Fibroblast of lung (primary cell): ENCODE measurements around the gene INTS14. TPM values are rescaled to one million over a fixed set of nuclear protein-coding genes. Genes with fewer than 3 reads are reported as not detected.
A peak's percentile ranks its signal among the peaks of the same experiment; 100 is the strongest.

Source experiments
- DNase-seq, 2 donors: peaks; one replicate each; pipeline versions ENCODE4 v3.0.0 to v3.0.0-alpha.2; 2010; ENCODE audit warnings: low read depth in 2 of 2
- H2AFZ ChIP-seq: 2 replicates; pipeline ENCODE4 v1.5.1; 2012; ENCODE audit warnings: low read length, control low read depth, inconsistent platforms
- H3K27ac ChIP-seq: 2 replicates; pipeline ENCODE4 v1.5.1; 2011; ENCODE audit warnings: low read length, control low read depth; ENCODE audit not compliant: insufficient read depth
- H3K27me3 ChIP-seq: 2 replicates; pipeline ENCODE4 v1.5.1; 2011; ENCODE audit warnings: mild to moderate bottlenecking, low read length; ENCODE audit not compliant: control insufficient read depth, insufficient read depth
- H3K36me3 ChIP-seq: 2 replicates; pipeline ENCODE4 v1.5.1; 2011; ENCODE audit warnings: low read length; ENCODE audit not compliant: control insufficient read depth, insufficient read depth
- H3K4me1 ChIP-seq: 2 replicates; pipeline ENCODE4 v1.5.1; 2011; ENCODE audit warnings: low read length; ENCODE audit not compliant: control insufficient read depth, insufficient read depth; ENCODE audit errors: extremely low read depth
- H3K4me2 ChIP-seq: 2 replicates; pipeline ENCODE4 v1.5.1; 2011; ENCODE audit warnings: low read length, control low read depth; ENCODE audit not compliant: insufficient read depth; ENCODE audit errors: extremely low read depth
- H3K4me3 ChIP-seq, 4 experiments: fragments of 200-600 bp in 1 of 4; sonication (generic) in 1 of 4; replicated peaks in 1 of 4; 2 replicates each; pipeline ENCODE4 v1.5.1; 2011 to 2016; ENCODE audit warnings: low read length in 4 of 4, low read depth in 3 of 4, mild to moderate bottlenecking in 3 of 4, control low read depth in 2 of 4, inconsistent platforms in 1 of 4, mixed read lengths in 1 of 4; ENCODE audit not compliant: insufficient read depth in 1 of 4; ENCODE audit errors: control extremely low read depth in 1 of 4
- H3K79me2 ChIP-seq: 2 replicates; pipeline ENCODE4 v1.5.1; 2012; ENCODE audit warnings: mild to moderate bottlenecking, low read length, inconsistent platforms; ENCODE audit not compliant: control insufficient read depth, insufficient read depth
- H3K9ac ChIP-seq: 2 replicates; pipeline ENCODE4 v1.5.1; 2011; ENCODE audit warnings: mild to moderate bottlenecking, low read length, control low read depth; ENCODE audit not compliant: insufficient read depth
- H3K9me3 ChIP-seq: 2 replicates; pipeline ENCODE4 v1.5.1; 2012; ENCODE audit warnings: low read depth, low read length; ENCODE audit not compliant: control insufficient read depth, insufficient read depth
- H4K20me1 ChIP-seq: 2 replicates; pipeline ENCODE4 v1.5.1; 2011; ENCODE audit warnings: low read length; ENCODE audit not compliant: control insufficient read depth, insufficient read depth; ENCODE audit errors: extremely low read depth
- EZH2 ChIP-seq: IDR thresholded peaks from 2 replicates; pipeline ENCODE4 v1.5.1; 2012; ENCODE audit warnings: low read length, control low read depth, mild to moderate bottlenecking; ENCODE audit errors: missing control alignments
- polyA plus RNA-seq, 2 donors: library from polyadenylated mRNA; depleted of rRNA in 1 of 2; stranded (reverse) in 1 of 2; unstranded in 1 of 2; fragments of >200 nt; gene quantifications; 2 replicates each; pipeline ENCODE4 v1.2.1, GENCODE V29; 2011 to 2012; ENCODE audit warnings: missing spikeins in 1 of 2
- total RNA-seq: library from RNA; depleted of rRNA; stranded (reverse); fragments of >200 nt; gene quantifications from 2 replicates; pipeline ENCODE4 v1.2.1, GENCODE V29; 2014
- TF ChIP-seq, protein P1 (sequence below), 2 donors: IDR thresholded peaks in 1 of 2; conservative IDR thresholded peaks in 1 of 2; 1 replicate in 1 of 2; 2 replicates in 1 of 2; pipeline ENCODE4 v1.5.1; 2011 to 2012; ENCODE audit warnings: low read length in 2 of 2, control low read depth in 1 of 2, inconsistent platforms in 1 of 2, low read depth in 1 of 2, mild to moderate bottlenecking in 1 of 2

INTS14 gene
- total and polyA plus RNA-seq, 2 donors (not counting 1 experiment from before 2014, with no cell fraction given) = 31.5 to 55.9 TPM

DNA sequence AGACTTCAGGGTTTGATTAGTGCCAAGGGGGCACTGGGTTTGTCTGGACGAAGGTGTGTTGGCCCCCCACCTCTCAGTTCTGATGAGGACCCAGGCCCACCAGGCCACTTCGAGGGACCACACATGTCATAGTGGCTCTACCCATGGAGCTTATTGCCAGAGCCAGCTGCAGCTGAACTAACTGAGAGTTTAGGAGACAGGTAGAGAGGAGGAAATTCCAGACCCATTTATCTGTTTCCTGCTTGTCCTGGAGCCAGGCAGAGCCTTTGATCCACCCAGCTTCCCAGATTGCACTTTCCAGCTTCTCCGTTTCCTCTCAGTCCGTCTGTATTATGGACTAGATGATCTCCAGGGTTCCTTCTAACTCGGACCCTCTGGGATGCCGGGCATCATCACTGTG, 31.7 kb upstream of the INTS14 start:
- DNase-seq = no peak
- Histone ChIP-seq H3K27me3 (no peaks in the 10 kb centered on the region), H3K36me3 (no peaks in the 10 kb centered on the region), H3K4me1 (no peaks in the 10 kb centered on the region), H2AFZ (no peak overlapping the region), H3K4me3 (no peak overlapping the region), H3K27ac (no peak overlapping the region), H4K20me1 (no peaks in the 10 kb centered on the region), H3K9me3 (no peaks in the 10 kb centered on the region), H3K4me2 (no peak overlapping the region), H3K9ac (no peak overlapping the region), H3K79me2 (no peaks in the 10 kb centered on the region)
- no peak for TF ChIP-seq EZH2
- TF ChIP-seq, protein P1, sequence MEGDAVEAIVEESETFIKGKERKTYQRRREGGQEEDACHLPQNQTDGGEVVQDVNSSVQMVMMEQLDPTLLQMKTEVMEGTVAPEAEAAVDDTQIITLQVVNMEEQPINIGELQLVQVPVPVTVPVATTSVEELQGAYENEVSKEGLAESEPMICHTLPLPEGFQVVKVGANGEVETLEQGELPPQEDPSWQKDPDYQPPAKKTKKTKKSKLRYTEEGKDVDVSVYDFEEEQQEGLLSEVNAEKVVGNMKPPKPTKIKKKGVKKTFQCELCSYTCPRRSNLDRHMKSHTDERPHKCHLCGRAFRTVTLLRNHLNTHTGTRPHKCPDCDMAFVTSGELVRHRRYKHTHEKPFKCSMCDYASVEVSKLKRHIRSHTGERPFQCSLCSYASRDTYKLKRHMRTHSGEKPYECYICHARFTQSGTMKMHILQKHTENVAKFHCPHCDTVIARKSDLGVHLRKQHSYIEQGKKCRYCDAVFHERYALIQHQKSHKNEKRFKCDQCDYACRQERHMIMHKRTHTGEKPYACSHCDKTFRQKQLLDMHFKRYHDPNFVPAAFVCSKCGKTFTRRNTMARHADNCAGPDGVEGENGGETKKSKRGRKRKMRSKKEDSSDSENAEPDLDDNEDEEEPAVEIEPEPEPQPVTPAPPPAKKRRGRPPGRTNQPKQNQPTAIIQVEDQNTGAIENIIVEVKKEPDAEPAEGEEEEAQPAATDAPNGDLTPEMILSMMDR (conservative IDR thresholded peaks at IDR 0.05 in 1 of 2, IDR thresholded peaks at IDR 0.05 in 1 of 2; ENCODE audit: low read depth in 1 of 2, low read length in 2 of 2) = no peak

DNA sequence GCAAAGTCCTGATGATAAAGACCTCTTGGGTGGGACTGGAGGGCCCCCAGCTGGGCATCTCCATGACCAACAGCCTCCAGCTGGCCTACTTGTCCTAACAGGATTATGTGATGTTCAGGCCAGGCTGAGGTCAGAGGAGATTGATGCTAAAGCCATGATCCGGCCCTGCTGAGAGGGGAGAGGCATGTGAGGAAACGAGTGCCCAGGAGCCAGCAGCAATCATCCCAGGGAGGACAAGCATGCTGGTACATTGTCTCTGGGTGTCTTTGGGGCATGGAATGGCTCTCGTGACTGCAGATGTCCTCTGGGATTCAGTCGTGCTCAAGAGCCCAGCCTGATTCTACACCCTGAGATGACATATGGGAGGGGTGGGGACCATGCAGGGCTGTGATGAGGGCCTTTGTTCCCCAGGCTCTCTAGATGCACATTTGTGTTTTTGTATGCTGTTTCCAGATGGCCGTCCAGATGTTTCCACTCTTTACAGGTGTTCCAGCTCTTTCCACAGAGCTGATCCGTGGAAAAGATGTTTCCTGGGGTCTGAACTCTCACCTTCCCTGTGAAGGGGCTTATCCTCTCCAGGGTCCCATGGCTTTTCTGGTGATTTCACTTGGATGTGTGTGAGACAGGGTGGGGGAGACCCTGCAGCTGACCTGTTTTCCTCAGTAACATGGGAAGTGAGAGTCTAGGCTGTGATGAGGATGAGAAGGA, 31.0 kb upstream of the INTS14 start:
- Histone ChIP-seq H3K9ac (no peak overlapping the region), H3K36me3 (no peaks in the 10 kb centered on the region), H4K20me1 (no peaks in the 10 kb centered on the region), H3K79me2 (no peaks in the 10 kb centered on the region), H3K27ac (no peak overlapping the region), H3K4me1 (no peaks in the 10 kb centered on the region), H3K4me3 (no peak overlapping the region), H2AFZ (no peak overlapping the region), H3K9me3 (no peaks in the 10 kb centered on the region), H3K27me3 (no peaks in the 10 kb centered on the region), H3K4me2 (no peak overlapping the region)
- peak in 1 of 2 donors; percentile 17 for DNase-seq
- TF ChIP-seq, protein P1 (conservative IDR thresholded peaks at IDR 0.05 in 1 of 2, IDR thresholded peaks at IDR 0.05 in 1 of 2; ENCODE audit: low read depth in 1 of 2, low read length in 2 of 2) = no peak
- no peak for TF ChIP-seq EZH2

DNA sequence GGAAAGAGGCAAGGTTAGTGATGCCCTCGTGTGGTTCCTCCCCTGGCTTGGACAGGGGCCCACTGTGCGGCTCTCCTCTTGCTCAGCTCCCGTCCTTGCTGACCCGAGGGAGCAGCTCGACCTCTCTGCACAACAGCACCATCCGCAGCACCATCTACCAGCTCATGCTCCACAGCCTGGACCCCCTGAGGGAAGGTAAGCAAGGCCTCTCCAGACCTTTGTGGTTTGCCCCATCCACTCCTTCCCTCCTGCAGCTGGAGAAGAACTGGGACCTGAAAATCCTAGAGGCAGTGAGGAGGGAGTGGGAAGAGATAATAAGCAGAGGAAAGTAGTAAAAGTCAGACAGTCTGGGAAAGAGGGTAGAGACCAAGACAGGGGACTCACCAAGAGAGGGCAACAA, 28.6 kb upstream of the INTS14 start:
- H3K4me1 ChIP-seq = no peaks in the 10 kb centered on the region
- H3K27me3 ChIP-seq = no peaks in the 10 kb centered on the region
- H3K9ac ChIP-seq = no peak overlapping the region
- no peaks in the 10 kb centered on the region for H3K9me3 ChIP-seq
- DNase-seq = no peak
- TF ChIP-seq EZH2 = no peak
- TF ChIP-seq, protein P1 (conservative IDR thresholded peaks at IDR 0.05 in 1 of 2, IDR thresholded peaks at IDR 0.05 in 1 of 2; ENCODE audit: low read depth in 1 of 2, low read length in 2 of 2) = no peak
- H3K36me3 ChIP-seq = no peaks in the 10 kb centered on the region
- no peaks in the 10 kb centered on the region for H4K20me1 ChIP-seq
- no peak overlapping the region for H3K4me2 ChIP-seq
- H3K4me3 ChIP-seq = no peak overlapping the region
- H2AFZ ChIP-seq = no peak overlapping the region
- H3K79me2 ChIP-seq = no peaks in the 10 kb centered on the region
- H3K27ac ChIP-seq = no peak overlapping the region
